Fibroblast of skin of back (primary cell): ENCODE results near the gene HSPA2.
A peak's percentile ranks its signal among the peaks of the same experiment; 100 is the strongest.
"Not testable (repeated sequence)": the region's sequence is repeated elsewhere in the genome, so short reads cannot be mapped to it uniquely, and the experiment has no call there.

Experiments used
- DNase-seq: peaks from one replicate; pipeline ENCODE4 v3.0.0-alpha.2; 2013

HSPA2 gene

DNA sequence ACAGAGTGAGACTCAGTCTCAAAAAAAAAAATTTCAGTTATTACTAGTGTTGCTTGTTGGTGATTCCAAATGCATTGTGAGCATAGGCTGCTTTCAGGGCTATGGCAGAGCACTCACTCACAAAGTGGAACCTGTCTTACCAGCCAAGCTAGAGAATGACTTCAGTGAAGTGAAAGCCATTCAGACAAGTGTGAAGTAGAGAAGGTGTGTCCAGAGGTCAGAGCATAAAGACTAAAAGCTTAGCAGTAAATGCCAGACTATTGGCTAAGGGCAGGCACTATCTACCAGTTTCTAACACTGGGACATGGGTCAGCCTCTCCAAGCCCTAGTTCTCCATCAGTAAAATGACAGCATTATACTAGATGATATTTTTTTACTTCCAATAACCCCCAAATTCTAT lies 21.9 kb downstream of the HSPA2 start:
- no peak for DNase-seq

- DNase-seq, result no peak
Observed at GRCh38 chr14:64563696-64564095, 23.2 kb downstream of the HSPA2 start.

DNA sequence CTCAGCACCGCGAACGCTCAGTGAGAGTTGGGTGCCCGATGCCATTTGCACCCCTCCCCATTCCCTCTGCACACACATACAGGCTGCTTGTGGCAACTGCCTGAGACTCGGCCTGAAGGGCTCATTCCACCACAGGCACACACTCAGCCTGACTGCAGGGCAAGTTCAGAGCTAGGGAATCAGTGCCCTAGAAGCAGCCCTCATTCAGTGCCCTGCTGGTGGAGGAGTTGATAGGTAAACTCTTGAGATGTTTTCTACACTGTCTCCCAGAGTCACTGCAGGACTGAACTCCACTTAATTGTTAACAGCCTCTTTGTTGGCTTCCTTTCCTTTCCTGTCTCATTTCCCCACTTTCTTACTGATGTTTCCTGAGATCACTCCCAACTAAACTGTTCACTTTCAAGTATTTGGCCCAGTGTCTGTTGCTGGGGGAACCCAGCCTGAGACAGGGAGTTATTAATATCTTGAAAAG lies 26.1 kb downstream of the HSPA2 start:
- DNase-seq, result peak; percentile 11

DNA sequence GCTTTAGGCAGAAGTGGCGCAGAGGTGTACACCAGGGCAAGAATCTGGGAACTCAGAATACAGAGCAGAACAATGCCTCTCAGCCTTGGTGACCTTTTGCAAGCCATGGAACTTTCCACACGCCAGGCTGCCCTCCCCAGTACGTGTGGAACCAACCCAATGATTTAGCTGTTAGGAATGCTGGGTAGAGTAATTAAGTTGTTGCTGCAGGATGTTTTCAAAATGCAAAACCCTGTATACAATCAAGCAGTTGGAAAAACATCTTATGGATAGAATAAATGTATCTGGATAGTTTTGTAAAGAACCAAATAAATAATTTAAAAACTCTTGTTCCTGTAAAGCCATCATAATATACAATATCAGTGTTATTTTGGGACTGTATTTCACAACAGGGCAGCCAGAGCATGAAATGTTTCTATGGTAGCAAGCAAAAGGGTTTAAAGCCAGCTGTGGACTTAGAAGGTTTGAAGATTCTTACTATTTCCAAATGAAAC lies 28.6 kb downstream of the HSPA2 start:
- peak; percentile 59 for DNase-seq

- DNase-seq, result not testable (repeated sequence)
Observed at GRCh38 chr14:64569646-64570045, 29.1 kb downstream of the HSPA2 start.

DNA sequence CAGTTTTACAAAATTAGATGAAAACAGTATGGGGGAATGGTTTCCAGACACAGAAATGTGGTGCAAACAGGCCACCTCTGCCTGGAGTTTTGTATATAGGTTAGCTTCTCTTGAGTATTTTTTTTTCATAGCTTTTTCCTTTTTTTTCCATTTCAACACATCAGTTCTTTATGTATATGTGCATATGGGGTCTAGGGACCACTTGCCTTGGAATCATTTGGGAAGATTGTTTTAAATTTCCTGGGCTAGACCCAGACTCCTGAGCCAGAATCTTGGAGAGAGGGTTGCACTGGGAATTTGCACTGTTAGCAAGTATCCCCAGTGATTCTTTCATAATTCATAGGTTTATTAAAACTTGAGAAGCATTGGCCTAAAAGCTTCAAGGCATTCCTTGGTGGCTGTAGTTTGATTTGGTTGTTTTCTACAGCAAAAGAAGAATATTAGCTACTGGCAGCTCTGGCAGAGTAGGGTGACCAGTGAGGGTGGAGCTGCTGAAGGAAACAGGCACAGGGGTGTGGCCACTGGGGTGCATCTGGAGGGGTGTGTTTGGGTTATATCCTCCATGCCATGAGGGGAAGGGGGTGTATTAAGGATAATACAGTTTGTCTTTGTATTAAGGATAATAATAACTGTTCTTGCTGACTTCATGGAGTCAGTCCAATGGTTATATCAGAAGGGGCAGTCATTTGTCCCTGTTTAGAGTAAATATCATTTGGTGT lies 32.0 kb downstream of the HSPA2 start:
- DNase-seq, result no peak

GRCh38 chr14:64573109-64573508 lies 32.6 kb downstream of the HSPA2 start:
- DNase-seq, result no peak

- DNase-seq, result no peak
Observed at GRCh38 chr14:64574371-64575107, 34.0 kb downstream of the HSPA2 start.

DNA sequence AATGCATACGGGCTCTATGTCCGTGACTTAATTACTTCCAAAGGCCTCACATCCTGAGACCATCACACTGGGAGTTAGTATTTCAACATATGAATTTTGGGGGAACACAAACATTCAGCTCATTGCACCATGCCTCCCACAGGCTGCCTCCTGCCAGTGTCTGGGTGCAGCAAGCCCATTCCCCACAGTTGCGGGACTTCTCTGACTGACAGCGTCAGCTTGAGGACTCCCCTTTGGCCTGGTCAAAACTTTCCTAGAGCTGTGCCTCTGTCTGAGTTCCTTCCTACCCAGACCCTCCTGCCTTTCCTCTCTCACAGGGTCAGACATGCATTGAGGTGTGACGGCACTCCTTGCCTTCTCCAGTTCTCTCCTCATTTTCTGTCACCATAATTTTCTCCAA lies 36.7 kb downstream of the HSPA2 start:
- no peak for DNase-seq

GRCh38 chr14:64580467-64580866 lies 39.9 kb downstream of the HSPA2 start:
- DNase-seq, result no peak

DNA sequence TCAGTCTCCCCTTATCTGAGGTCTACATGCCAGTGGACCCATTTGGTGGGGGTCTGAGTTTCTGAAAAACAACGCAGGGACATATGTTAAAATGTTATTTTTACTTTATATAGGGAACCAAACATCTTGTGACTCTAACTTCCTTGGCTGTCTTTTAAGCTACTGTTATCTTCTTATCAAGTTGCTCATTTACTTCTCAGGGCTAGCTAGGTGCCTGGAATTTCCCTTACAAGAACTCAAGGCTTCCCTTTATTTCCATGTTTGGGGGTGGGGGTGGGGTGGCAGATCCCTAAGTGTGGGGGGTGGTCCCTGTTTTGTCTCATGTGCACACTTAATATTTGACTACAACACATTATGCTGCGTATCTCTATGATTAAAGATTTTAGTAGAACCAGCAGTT lies 40.8 kb downstream of the HSPA2 start:
- DNase-seq, result no peak

- no peak for DNase-seq
Observed at GRCh38 chr14:64581817-64582216, 41.3 kb downstream of the HSPA2 start.

- no peak for DNase-seq
Observed at GRCh38 chr14:64584190-64584589, 43.6 kb downstream of the HSPA2 start.

GRCh38 chr14:64591809-64592208 lies 51.3 kb downstream of the HSPA2 start:
- peak; percentile 67 for DNase-seq
